ENCODE data around the gene NSDHL.

DNA sequence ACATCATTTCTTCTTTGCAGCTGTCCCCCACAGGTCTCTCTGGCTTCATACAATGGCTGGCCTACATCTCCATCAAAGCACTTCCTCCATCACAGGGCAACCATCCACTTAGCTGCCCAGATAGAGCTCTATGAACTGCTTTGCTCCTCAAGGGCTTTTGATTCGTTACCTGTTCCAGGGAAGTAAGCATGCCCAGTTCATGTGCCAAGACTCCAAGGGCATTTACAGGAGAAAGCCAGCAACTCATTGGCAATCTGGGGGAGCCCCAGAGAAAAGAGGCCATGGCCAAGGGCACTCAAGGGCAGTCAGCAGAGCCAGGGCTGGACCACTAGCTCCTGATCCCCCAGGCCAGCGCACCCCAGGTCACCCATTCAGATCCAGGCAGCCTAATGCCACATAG, 42.5 kb downstream of the NSDHL start:
- TF ChIP-seq, protein P1, sequence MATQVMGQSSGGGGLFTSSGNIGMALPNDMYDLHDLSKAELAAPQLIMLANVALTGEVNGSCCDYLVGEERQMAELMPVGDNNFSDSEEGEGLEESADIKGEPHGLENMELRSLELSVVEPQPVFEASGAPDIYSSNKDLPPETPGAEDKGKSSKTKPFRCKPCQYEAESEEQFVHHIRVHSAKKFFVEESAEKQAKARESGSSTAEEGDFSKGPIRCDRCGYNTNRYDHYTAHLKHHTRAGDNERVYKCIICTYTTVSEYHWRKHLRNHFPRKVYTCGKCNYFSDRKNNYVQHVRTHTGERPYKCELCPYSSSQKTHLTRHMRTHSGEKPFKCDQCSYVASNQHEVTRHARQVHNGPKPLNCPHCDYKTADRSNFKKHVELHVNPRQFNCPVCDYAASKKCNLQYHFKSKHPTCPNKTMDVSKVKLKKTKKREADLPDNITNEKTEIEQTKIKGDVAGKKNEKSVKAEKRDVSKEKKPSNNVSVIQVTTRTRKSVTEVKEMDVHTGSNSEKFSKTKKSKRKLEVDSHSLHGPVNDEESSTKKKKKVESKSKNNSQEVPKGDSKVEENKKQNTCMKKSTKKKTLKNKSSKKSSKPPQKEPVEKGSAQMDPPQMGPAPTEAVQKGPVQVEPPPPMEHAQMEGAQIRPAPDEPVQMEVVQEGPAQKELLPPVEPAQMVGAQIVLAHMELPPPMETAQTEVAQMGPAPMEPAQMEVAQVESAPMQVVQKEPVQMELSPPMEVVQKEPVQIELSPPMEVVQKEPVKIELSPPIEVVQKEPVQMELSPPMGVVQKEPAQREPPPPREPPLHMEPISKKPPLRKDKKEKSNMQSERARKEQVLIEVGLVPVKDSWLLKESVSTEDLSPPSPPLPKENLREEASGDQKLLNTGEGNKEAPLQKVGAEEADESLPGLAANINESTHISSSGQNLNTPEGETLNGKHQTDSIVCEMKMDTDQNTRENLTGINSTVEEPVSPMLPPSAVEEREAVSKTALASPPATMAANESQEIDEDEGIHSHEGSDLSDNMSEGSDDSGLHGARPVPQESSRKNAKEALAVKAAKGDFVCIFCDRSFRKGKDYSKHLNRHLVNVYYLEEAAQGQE (IDR thresholded peaks at IDR 0.05; ENCODE audit: low read depth), result no peak
- no peak for TF ChIP-seq CTCF (IDR thresholded peaks at IDR 0.05 in 2 of 3, conservative IDR thresholded peaks at IDR 0.05 in 1 of 3; ENCODE audit: borderline replicate concordance in 1 of 3, insufficient read depth in 1 of 3, low read depth in 2 of 3, low read length in 2 of 3)
- TF ChIP-seq, protein P2, sequence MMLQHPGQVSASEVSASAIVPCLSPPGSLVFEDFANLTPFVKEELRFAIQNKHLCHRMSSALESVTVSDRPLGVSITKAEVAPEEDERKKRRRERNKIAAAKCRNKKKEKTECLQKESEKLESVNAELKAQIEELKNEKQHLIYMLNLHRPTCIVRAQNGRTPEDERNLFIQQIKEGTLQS (IDR thresholded peaks at IDR 0.05), result no peak
- no peak for TF ChIP-seq RAD21 (IDR thresholded peaks at IDR 0.05; ENCODE audit: low read depth)
